IMR-90 (cell line): ENCODE measurements around the gene SLC6A20. TPM values are rescaled to one million over a fixed set of nuclear protein-coding genes. Genes with fewer than 3 reads are reported as not detected.

Source experiments
- ATAC-seq: fragments of 200-7000 bp; cut with Tn5 transposase; 2 replicates; pipeline ENCODE4 v1.9.1; 2020; ENCODE audit warnings: low read depth, mild to moderate bottlenecking, moderate library complexity
- BruUV-seq: library from RNA; stranded (reverse); fragments of 400-500 nt; replicated peaks from 2 replicates; lab custom pipeline; 2021; lab: Mats Ljungman, UMichigan
- CTCF ChIA-PET: fragments of 300-600 bp; formaldehyde crosslinking; extraction: SDS; loops from one replicate; lab custom pipeline; 2021; ENCODE audit warnings: antibody characterized with exemption; lab: Yijun Ruan, JAX
- POLR2A ChIA-PET: fragments of 300-600 bp; sonication (Branson Sonifier 250); formaldehyde crosslinking; loops from one replicate; lab custom pipeline; 2022; ENCODE audit warnings: antibody characterized with exemption; ENCODE audit not compliant: unreplicated experiment; lab: Charles Lee
- DNase-seq: peaks from one replicate; pipeline ENCODE4 v3.0.0; 2013
- H2AFZ ChIP-seq: replicated peaks from 2 replicates; pipeline ENCODE3; 2013; ENCODE audit warnings: low read length, mild to moderate bottlenecking; ENCODE audit not compliant: poor library complexity
- H2AK5ac ChIP-seq: 2 replicates; pipeline ENCODE4 v1.6.1; 2013; ENCODE audit warnings: low read depth, low read length, inconsistent platforms
- H2AK9ac ChIP-seq: replicated peaks from 2 replicates; pipeline ENCODE3; 2013; ENCODE audit warnings: mild to moderate bottlenecking, low read depth, low read length, moderate library complexity; ENCODE audit not compliant: poor library complexity
- H2BK120ac ChIP-seq: 2 replicates; pipeline ENCODE4 v1.6.1; 2013; ENCODE audit warnings: low read depth, low read length, inconsistent platforms
- H2BK15ac ChIP-seq: 3 replicates; pipeline ENCODE4 v1.6.1; 2013; ENCODE audit warnings: low read depth, low read length, inconsistent platforms
- H2BK20ac ChIP-seq: 2 replicates; pipeline ENCODE4 v1.6.1; 2013; ENCODE audit warnings: low read depth, mild to moderate bottlenecking, inconsistent platforms, low read length, moderate library complexity
- H2BK5ac ChIP-seq: 2 replicates; pipeline ENCODE4 v1.6.1; 2013; ENCODE audit warnings: mild to moderate bottlenecking, low read depth, low read length, inconsistent platforms; ENCODE audit not compliant: poor library complexity, severe bottlenecking
- H3K14ac ChIP-seq: replicated peaks from 2 replicates; pipeline ENCODE4 v1.6.1; 2013; ENCODE audit warnings: low read depth, low read length, inconsistent platforms
- H3K18ac ChIP-seq: 2 replicates; pipeline ENCODE4 v1.6.1; 2013; ENCODE audit warnings: low read depth, low read length, control low read depth
- H3K23ac ChIP-seq: 2 replicates; pipeline ENCODE4 v1.6.1; 2013; ENCODE audit warnings: low read depth, low read length, inconsistent platforms
- H3K27ac ChIP-seq: 2 replicates; pipeline ENCODE4 v1.5.1; 2013; ENCODE audit warnings: mild to moderate bottlenecking, control low read depth, low read length; ENCODE audit not compliant: insufficient read depth
- H3K27me3 ChIP-seq: 2 replicates; pipeline ENCODE4 v1.6.1; 2013; ENCODE audit warnings: low read length; ENCODE audit not compliant: control insufficient read depth, insufficient read depth
- H3K36me3 ChIP-seq: 2 replicates; pipeline ENCODE4 v1.6.1; 2013; ENCODE audit warnings: low read length, mixed read lengths; ENCODE audit not compliant: control insufficient read depth, insufficient read depth
- H3K4ac ChIP-seq: 2 replicates; pipeline ENCODE4 v1.6.1; 2013; ENCODE audit warnings: low read depth, low read length, inconsistent platforms
- H3K4me1 ChIP-seq: 2 replicates; pipeline ENCODE4 v1.6.1; 2013; ENCODE audit warnings: low read length, mixed read lengths; ENCODE audit not compliant: control insufficient read depth, insufficient read depth
- H3K4me2 ChIP-seq: 2 replicates; pipeline ENCODE4 v1.6.1; 2013; ENCODE audit warnings: low read depth, mild to moderate bottlenecking, control low read depth, low read length, moderate library complexity
- H3K4me3 ChIP-seq: 2 replicates; pipeline ENCODE4 v1.5.1; 2013; ENCODE audit warnings: low read depth, mild to moderate bottlenecking, control low read depth, low read length, moderate library complexity; ENCODE audit not compliant: insufficient read depth
- H3K56ac ChIP-seq: 2 replicates; pipeline ENCODE4 v1.6.1; 2013; ENCODE audit warnings: low read length, inconsistent platforms; ENCODE audit not compliant: insufficient read depth; ENCODE audit errors: extremely low read depth
- H3K79me1 ChIP-seq, 2 experiments: 2 replicates each; pipeline ENCODE4 v1.6.1; 2013; ENCODE audit warnings: low read length in 2 of 2, inconsistent platforms in 1 of 2, low read depth in 1 of 2
- H3K9ac ChIP-seq: 2 replicates; pipeline ENCODE4 v1.6.1; 2013; ENCODE audit warnings: low read depth, low read length, control low read depth
- H3K9me1 ChIP-seq: 2 replicates; pipeline ENCODE4 v1.6.1; 2013; ENCODE audit warnings: low read length, inconsistent platforms; ENCODE audit not compliant: insufficient read depth
- H3K9me3 ChIP-seq: 2 replicates; pipeline ENCODE4 v1.6.1; 2013; ENCODE audit warnings: low read length; ENCODE audit not compliant: control insufficient read depth, insufficient read depth
- H4K20me1 ChIP-seq: 2 replicates; pipeline ENCODE4 v1.6.1; 2013; ENCODE audit warnings: low read length, inconsistent platforms; ENCODE audit not compliant: insufficient read depth
- H4K5ac ChIP-seq: 2 replicates; pipeline ENCODE4 v1.6.1; 2013; ENCODE audit warnings: mild to moderate bottlenecking, low read depth, low read length, control low read depth
- H4K8ac ChIP-seq, 2 experiments: 2 replicates each; pipeline ENCODE4 v1.6.1; 2013; ENCODE audit warnings: low read depth in 2 of 2, low read length in 2 of 2, control low read depth in 1 of 2, inconsistent platforms in 1 of 2
- H4K91ac ChIP-seq: 2 replicates; pipeline ENCODE4 v1.6.1; 2013; ENCODE audit warnings: low read depth, low read length, inconsistent platforms; ENCODE audit not compliant: insufficient read depth
- BHLHE40 ChIP-seq: fragments of 150-350 bp; IDR thresholded peaks from 2 replicates; pipeline ENCODE4 v1.6.1; 2016; ENCODE audit warnings: mild to moderate bottlenecking, low read depth, low read length
- CTCF ChIP-seq: conservative IDR thresholded peaks from 2 replicates; pipeline ENCODE4 v1.5.1; 2012; ENCODE audit warnings: mild to moderate bottlenecking, low read depth, low read length, improper control_type of control experiment
- ELK1 ChIP-seq: fragments of 150-350 bp; IDR thresholded peaks from 2 replicates; pipeline ENCODE4 v1.6.1; 2016; ENCODE audit warnings: low read depth, mild to moderate bottlenecking, low read length, moderate library complexity, borderline replicate concordance
- FOS ChIP-seq: fragments of 150-350 bp; IDR thresholded peaks from 2 replicates; pipeline ENCODE4 v1.6.1; 2016; ENCODE audit warnings: low read depth, low read length
- MAFK ChIP-seq: IDR thresholded peaks from 2 replicates; pipeline ENCODE4 v1.6.1; 2012; ENCODE audit warnings: low read depth, low read length, improper control_type of control experiment
- MAZ ChIP-seq: IDR thresholded peaks from 2 replicates; pipeline ENCODE4 v1.6.1; 2012; ENCODE audit warnings: low read depth, mild to moderate bottlenecking, low read length, improper control_type of control experiment, moderate library complexity, borderline replicate concordance
- MXI1 ChIP-seq: IDR thresholded peaks from 2 replicates; pipeline ENCODE4 v1.6.1; 2012; ENCODE audit warnings: low read depth, mild to moderate bottlenecking, low read length, moderate library complexity, borderline replicate concordance
- NFE2L2 ChIP-seq: fragments of 150-350 bp; IDR thresholded peaks from 2 replicates; pipeline ENCODE4 v1.6.1; 2016; ENCODE audit warnings: low read depth, mild to moderate bottlenecking, low read length
- RCOR1 ChIP-seq: IDR thresholded peaks from 2 replicates; pipeline ENCODE4 v1.6.1; 2012; ENCODE audit warnings: mild to moderate bottlenecking, low read length, improper control_type of control experiment; ENCODE audit not compliant: insufficient replicate concordance
- RFX5 ChIP-seq: IDR thresholded peaks from 2 replicates; pipeline ENCODE4 v1.8.0; 2012; ENCODE audit warnings: low read depth, mild to moderate bottlenecking, low read length, moderate library complexity
- WGBS, 2 experiments: methylation state at CpG; one replicate each; pipeline versions ENCODE4 v1.1.5 to v1.1.7; 2013; ENCODE audit warnings: missing lambda C conversion rate in 2 of 2; ENCODE audit not compliant: insufficient read length in 1 of 2; ENCODE audit errors: extremely low coverage in 2 of 2; 5-methylcytosine and 5-hydroxymethylcytosine counted together
- dilution Hi-C: fragments of 300-500 bp; cut with HindIII; formaldehyde crosslinking; loops from one replicate; pipeline ENCODE4 v1.14.3; 2018; ENCODE audit warnings: low sequenced_read_pairs; ENCODE audit not compliant: unreplicated experiment
- in situ Hi-C: fragments of 300-500 bp; cut with MboI; formaldehyde crosslinking; loops from 3 replicates; pipeline ENCODE4 v1.14.3; 2019; ENCODE audit warnings: low sequenced_read_pairs, inconsistent platforms, mixed read lengths
- intact Hi-C: fragments of 100-400 bp; cut with micrococcal nuclease; formaldehyde crosslinking; loops from 2 replicates; pipeline ENCODE4 v1.10.0; 2022
- polyA plus RNA-seq, 3 experiments: library from polyadenylated mRNA; depleted of rRNA; stranded (reverse); fragments of >200 nt; gene quantifications; 2 replicates each; pipeline ENCODE4 v1.2.3, GENCODE V29; 2012; ENCODE audit warnings: low replicate concordance in 1 of 3
- total RNA-seq: library from RNA; depleted of rRNA; stranded (reverse); fragments of >200 nt; gene quantifications from 2 replicates; pipeline ENCODE4 v1.2.3, GENCODE V29; 2012

Gene SLC6A20
- total and polyA plus RNA-seq, 2 of the 4 experiments (the other 2 are of a cell fraction), result not detected

- H3K14ac ChIP-seq, result no peak overlapping the region
- no peaks in the 10 kb centered on the region for H3K9me1 ChIP-seq
- H3K4me3 ChIP-seq, result no peak overlapping the region
- no peak overlapping the region for H3K23ac ChIP-seq
- H3K56ac ChIP-seq, result no peak overlapping the region
- H3K27me3 ChIP-seq, result peaks cover 75% of the 10 kb centered on the region
- H3K4me1 ChIP-seq, result peaks cover 5% of the 10 kb centered on the region; the same call in 1 of the 2 replicates
- H3K18ac ChIP-seq, result no peak overlapping the region
- peaks cover 3% of the 10 kb centered on the region; the same call in 1 of the 2 replicates for H3K9me3 ChIP-seq
- H3K9ac ChIP-seq, result no peak overlapping the region
- TF ChIP-seq BHLHE40, result no peak
- TF ChIP-seq CTCF, result no peak
- no peak for TF ChIP-seq FOS
- TF ChIP-seq ELK1, result no peak
- TF ChIP-seq RCOR1, result no peak
- TF ChIP-seq RFX5, result no peak
- TF ChIP-seq NFE2L2, result no peak
- no peak for TF ChIP-seq MAZ
- no peak for TF ChIP-seq MXI1
- no peak for TF ChIP-seq MAFK
- ChIA-PET POLR2A (no interaction called here), CTCF (no interaction called here)
- DNase-seq (no peak), ATAC-seq (no peak)
- WGBS, 2 experiments, result no CpG with 5 or more reads among the region's 4 CpGs
- H4K8ac ChIP-seq, result no peak overlapping the region
- no peak overlapping the region for H2BK120ac ChIP-seq
- H4K20me1 ChIP-seq, result no peaks in the 10 kb centered on the region; the same call in none of the 2 replicates
- H2BK20ac ChIP-seq, result no peak overlapping the region
- H2AK5ac ChIP-seq, result no peak overlapping the region
- intact Hi-C loops (no loop called here), dilution Hi-C loops (no loop called here), in situ Hi-C loops (no loop called here)
- H3K36me3 ChIP-seq, result no peaks in the 10 kb centered on the region
- H4K91ac ChIP-seq, result no peak overlapping the region
- H3K4ac ChIP-seq, result no peak overlapping the region
- H2BK5ac ChIP-seq, result no peak overlapping the region
- BruUV-seq, result no TSS peak
- H3K4me2 ChIP-seq, result no peak overlapping the region
- H3K27ac ChIP-seq, result no peak overlapping the region
- no peak overlapping the region for H2BK15ac ChIP-seq
- H4K5ac ChIP-seq, result no peak overlapping the region
- no peak overlapping the region for H2AFZ ChIP-seq
- no peaks in the 10 kb centered on the region for H3K79me1 ChIP-seq
- no peak overlapping the region for H2AK9ac ChIP-seq
Measured at GRCh38 chr3:45798034-45798433, 1.7 kb upstream of the SLC6A20 start.
